Measurements from ENCODE around the gene ACAD9.

DNA sequence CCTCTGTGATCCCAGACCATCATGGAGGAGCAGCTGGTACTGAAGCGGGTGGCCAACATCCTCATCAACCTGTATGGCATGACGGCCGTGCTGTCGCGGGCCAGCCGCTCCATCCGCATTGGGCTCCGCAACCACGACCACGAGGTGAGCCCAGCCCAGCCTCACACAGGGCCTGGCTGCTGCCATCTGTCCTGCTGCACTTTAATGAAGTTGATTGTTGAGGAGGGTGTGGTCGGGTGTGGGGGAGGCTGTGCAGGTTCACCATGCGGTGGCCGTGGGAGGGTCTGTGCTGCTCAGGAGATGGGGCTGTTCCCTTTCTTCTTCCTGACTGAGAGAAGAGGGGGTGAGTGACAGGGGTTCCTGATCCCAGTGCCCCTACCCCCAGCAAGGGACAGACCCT is 30.6 kb downstream of the ACAD9 start:
- TF ChIP-seq NFRKB (IDR thresholded peaks at IDR 0.05) (no peak), L3MBTL2 (conservative IDR thresholded peaks at IDR 0.05) (no peak), HDGF (IDR thresholded peaks at IDR 0.05; ENCODE audit: borderline replicate concordance) (no peak), SP1 (IDR thresholded peaks at IDR 0.05) (no peak), ARNT (IDR thresholded peaks at IDR 0.05) (no peak), LEF1 (IDR thresholded peaks at IDR 0.05; ENCODE audit: borderline replicate concordance) (no peak), ELF4 (IDR thresholded peaks at IDR 0.05) (no peak), SUZ12 (IDR thresholded peaks at IDR 0.05) (no peak), FOXA1 (IDR thresholded peaks at IDR 0.05) (no peak), FOXK2 (IDR thresholded peaks at IDR 0.05) (no peak), FOXM1 (IDR thresholded peaks at IDR 0.05; ENCODE audit: borderline replicate concordance) (no peak), TARDBP (IDR thresholded peaks at IDR 0.05) (no peak)
